ENCODE data around the gene TRIB2.

TRIB2 gene

DNA sequence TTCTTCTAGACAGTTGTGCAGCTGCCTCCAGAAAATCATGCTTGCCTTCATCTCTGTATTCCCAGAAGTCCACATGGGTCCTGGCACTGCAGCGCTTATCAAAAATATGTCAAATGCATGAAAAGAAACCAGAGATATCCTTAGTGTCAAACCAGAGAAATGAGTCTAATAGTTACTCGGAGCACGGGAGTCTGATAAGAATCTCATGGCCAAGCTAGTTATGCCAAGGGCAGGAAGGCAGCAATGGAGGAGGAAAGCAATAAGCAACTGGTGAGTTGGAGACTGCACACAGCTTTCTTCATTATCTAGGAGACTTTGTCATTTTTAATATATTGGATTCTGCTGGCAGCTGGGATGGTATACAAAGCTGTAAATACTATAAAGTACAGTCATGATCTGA, 38.6 kb downstream of the TRIB2 start:
- Histone ChIP-seq H3K4me3 (ENCODE audit: insufficient read length, low read depth) (no peak overlapping the region), H3K9me3 (ENCODE audit: insufficient read depth, low read length) (no peaks in the 10 kb centered on the region), H3K36me3 (ENCODE audit: insufficient read depth, insufficient read length, low read length) (no peaks in the 10 kb centered on the region), H3K4me1 (ENCODE audit: insufficient read depth, insufficient read length) (no peaks in the 10 kb centered on the region), H3K9ac (ENCODE audit: insufficient read length, low read depth) (no peak overlapping the region), H3K27me3 (ENCODE audit: insufficient read depth, insufficient read length) (no peaks in the 10 kb centered on the region)
- TF ChIP-seq ZNF274 (IDR thresholded peaks at IDR 0.05; ENCODE audit: low read depth, low read length) (no peak), SUZ12 (IDR thresholded peaks at IDR 0.05; ENCODE audit: extremely low read depth, insufficient read depth, insufficient read length) (no peak), YY1 (IDR thresholded peaks at IDR 0.05; ENCODE audit: insufficient read depth, insufficient read length) (no peak)
- DNase-seq (ENCODE audit: low read depth, low spot score) = no peak

GRCh38 chr2:12759248-12759647, 42.5 kb downstream of the TRIB2 start:
- Histone ChIP-seq H3K27me3 (ENCODE audit: insufficient read depth, insufficient read length) (no peaks in the 10 kb centered on the region), H3K9me3 (ENCODE audit: insufficient read depth, low read length) (no peaks in the 10 kb centered on the region), H3K4me3 (ENCODE audit: insufficient read length, low read depth) (no peak overlapping the region), H3K4me1 (ENCODE audit: insufficient read depth, insufficient read length) (no peaks in the 10 kb centered on the region), H3K36me3 (ENCODE audit: insufficient read depth, insufficient read length, low read length) (no peaks in the 10 kb centered on the region), H3K9ac (ENCODE audit: insufficient read length, low read depth) (no peak overlapping the region)
- DNase-seq (ENCODE audit: low read depth, low spot score) = no peak
- TF ChIP-seq YY1 (IDR thresholded peaks at IDR 0.05; ENCODE audit: insufficient read depth, insufficient read length) = no peak
- no peak for TF ChIP-seq ZNF274 (IDR thresholded peaks at IDR 0.05; ENCODE audit: low read depth, low read length)
- TF ChIP-seq SUZ12 (IDR thresholded peaks at IDR 0.05; ENCODE audit: extremely low read depth, insufficient read depth, insufficient read length) = no peak

- no peak overlapping the region for H3K9ac ChIP-seq (ENCODE audit: insufficient read length, low read depth)
- H3K4me1 ChIP-seq (ENCODE audit: insufficient read depth, insufficient read length) = no peaks in the 10 kb centered on the region
- no peaks in the 10 kb centered on the region for H3K9me3 ChIP-seq (ENCODE audit: insufficient read depth, low read length)
- no peaks in the 10 kb centered on the region for H3K27me3 ChIP-seq (ENCODE audit: insufficient read depth, insufficient read length)
- DNase-seq (ENCODE audit: low read depth, low spot score) = no peak
- H3K4me3 ChIP-seq (ENCODE audit: insufficient read length, low read depth) = no peak overlapping the region
- TF ChIP-seq SUZ12 (IDR thresholded peaks at IDR 0.05; ENCODE audit: extremely low read depth, insufficient read depth, insufficient read length) (no peak), YY1 (IDR thresholded peaks at IDR 0.05; ENCODE audit: insufficient read depth, insufficient read length) (no peak), ZNF274 (IDR thresholded peaks at IDR 0.05; ENCODE audit: low read depth, low read length) (no peak)
- no peaks in the 10 kb centered on the region for H3K36me3 ChIP-seq (ENCODE audit: insufficient read depth, insufficient read length, low read length)
These were observed 44.4 kb downstream of the TRIB2 start for GRCh38 chr2:12761104-12761503.

DNA sequence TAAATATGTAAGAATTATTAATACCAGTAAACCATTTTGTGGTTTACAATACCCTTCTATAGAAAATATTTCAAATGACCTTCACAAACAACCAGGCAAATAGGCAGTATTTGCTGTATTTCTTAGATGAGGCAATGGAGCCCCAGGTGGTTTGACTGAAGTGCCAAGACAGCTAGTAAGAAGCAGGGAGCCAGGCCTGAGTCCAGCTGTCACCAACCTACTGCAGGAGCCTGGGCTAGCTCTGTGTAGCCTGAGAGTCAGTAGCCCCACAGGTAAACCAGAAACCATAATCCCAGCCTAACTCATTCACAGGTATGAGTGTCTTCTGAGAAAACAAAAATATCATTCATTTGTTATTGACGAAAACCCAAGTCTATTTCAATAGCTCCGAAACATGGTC, 45.6 kb downstream of the TRIB2 start:
- Histone ChIP-seq H3K4me3 (ENCODE audit: insufficient read length, low read depth) (no peak overlapping the region), H3K36me3 (ENCODE audit: insufficient read depth, insufficient read length, low read length) (no peaks in the 10 kb centered on the region), H3K27me3 (ENCODE audit: insufficient read depth, insufficient read length) (no peaks in the 10 kb centered on the region), H3K4me1 (ENCODE audit: insufficient read depth, insufficient read length) (peaks cover under 1% of the 10 kb centered on the region), H3K9ac (ENCODE audit: insufficient read length, low read depth) (no peak overlapping the region), H3K9me3 (ENCODE audit: insufficient read depth, low read length) (no peaks in the 10 kb centered on the region)
- no peak for TF ChIP-seq YY1 (IDR thresholded peaks at IDR 0.05; ENCODE audit: insufficient read depth, insufficient read length)
- no peak for TF ChIP-seq SUZ12 (IDR thresholded peaks at IDR 0.05; ENCODE audit: extremely low read depth, insufficient read depth, insufficient read length)
- TF ChIP-seq ZNF274 (IDR thresholded peaks at IDR 0.05; ENCODE audit: low read depth, low read length) = no peak
- DNase-seq (ENCODE audit: low read depth, low spot score) = no peak

- no peaks in the 10 kb centered on the region for H3K27me3 ChIP-seq (ENCODE audit: insufficient read depth, insufficient read length)
- no peak overlapping the region for H3K4me3 ChIP-seq (ENCODE audit: insufficient read length, low read depth)
- no peak for DNase-seq (ENCODE audit: low read depth, low spot score)
- no peaks in the 10 kb centered on the region for H3K36me3 ChIP-seq (ENCODE audit: insufficient read depth, insufficient read length, low read length)
- H3K9ac ChIP-seq (ENCODE audit: insufficient read length, low read depth) = no peak overlapping the region
- peaks cover 3% of the 10 kb centered on the region for H3K4me1 ChIP-seq (ENCODE audit: insufficient read depth, insufficient read length)
- no peaks in the 10 kb centered on the region for H3K9me3 ChIP-seq (ENCODE audit: insufficient read depth, low read length)
- TF ChIP-seq YY1 (IDR thresholded peaks at IDR 0.05; ENCODE audit: insufficient read depth, insufficient read length) (no peak), SUZ12 (IDR thresholded peaks at IDR 0.05; ENCODE audit: extremely low read depth, insufficient read depth, insufficient read length) (no peak), ZNF274 (IDR thresholded peaks at IDR 0.05; ENCODE audit: low read depth, low read length) (no peak)
These were observed 46.2 kb downstream of the TRIB2 start for GRCh38 chr2:12762976-12763375.

- H3K4me1 ChIP-seq (ENCODE audit: insufficient read depth, insufficient read length) = peaks cover 3% of the 10 kb centered on the region
- no peak overlapping the region for H3K4me3 ChIP-seq (ENCODE audit: insufficient read length, low read depth)
- H3K27me3 ChIP-seq (ENCODE audit: insufficient read depth, insufficient read length) = no peaks in the 10 kb centered on the region
- no peak for DNase-seq (ENCODE audit: low read depth, low spot score)
- H3K36me3 ChIP-seq (ENCODE audit: insufficient read depth, insufficient read length, low read length) = no peaks in the 10 kb centered on the region
- TF ChIP-seq ZNF274 (IDR thresholded peaks at IDR 0.05; ENCODE audit: low read depth, low read length) = no peak
- TF ChIP-seq SUZ12 (IDR thresholded peaks at IDR 0.05; ENCODE audit: extremely low read depth, insufficient read depth, insufficient read length) = no peak
- no peak for TF ChIP-seq YY1 (IDR thresholded peaks at IDR 0.05; ENCODE audit: insufficient read depth, insufficient read length)
- no peaks in the 10 kb centered on the region for H3K9me3 ChIP-seq (ENCODE audit: insufficient read depth, low read length)
- H3K9ac ChIP-seq (ENCODE audit: insufficient read length, low read depth) = no peak overlapping the region
These were observed 46.8 kb downstream of the TRIB2 start for GRCh38 chr2:12763486-12763885.

DNA sequence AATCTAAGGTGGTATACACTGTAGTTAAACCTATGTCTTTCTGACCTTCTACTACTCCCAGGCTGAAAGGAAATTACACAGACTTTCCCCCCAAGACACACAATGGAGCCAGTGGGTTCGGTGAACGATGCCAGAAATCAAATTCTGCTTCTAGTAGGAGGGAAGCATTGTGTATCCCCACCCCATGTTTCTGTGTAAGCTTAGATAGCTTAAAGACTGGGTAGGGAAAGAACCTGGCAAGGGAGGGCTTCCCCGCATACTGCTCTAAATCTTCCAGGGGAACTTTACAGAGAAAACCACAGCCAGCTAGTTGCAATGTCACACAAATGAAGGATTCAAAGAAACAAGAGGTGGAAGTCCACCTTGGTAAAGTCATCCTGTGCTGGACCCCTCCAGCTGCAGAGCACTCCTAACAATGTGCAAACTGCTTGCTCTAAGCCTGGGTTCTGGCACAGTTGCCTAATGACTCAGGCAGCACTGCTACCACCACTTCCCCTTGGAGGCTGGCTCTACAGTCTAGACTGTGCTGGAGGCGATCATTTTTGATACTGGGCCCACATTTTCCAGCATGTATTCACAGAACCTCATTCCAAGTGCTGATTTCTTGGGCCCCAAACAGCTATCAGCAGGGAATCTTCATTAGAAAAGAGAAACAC, 47.5 kb downstream of the TRIB2 start:
- Histone ChIP-seq H3K4me1 (ENCODE audit: insufficient read depth, insufficient read length) (peaks cover 3% of the 10 kb centered on the region), H3K4me3 (ENCODE audit: insufficient read length, low read depth) (no peak overlapping the region), H3K9me3 (ENCODE audit: insufficient read depth, low read length) (no peaks in the 10 kb centered on the region), H3K9ac (ENCODE audit: insufficient read length, low read depth) (no peak overlapping the region), H3K27me3 (ENCODE audit: insufficient read depth, insufficient read length) (no peaks in the 10 kb centered on the region), H3K36me3 (ENCODE audit: insufficient read depth, insufficient read length, low read length) (no peaks in the 10 kb centered on the region)
- TF ChIP-seq ZNF274 (IDR thresholded peaks at IDR 0.05; ENCODE audit: low read depth, low read length) = no peak
- no peak for TF ChIP-seq YY1 (IDR thresholded peaks at IDR 0.05; ENCODE audit: insufficient read depth, insufficient read length)
- no peak for TF ChIP-seq SUZ12 (IDR thresholded peaks at IDR 0.05; ENCODE audit: extremely low read depth, insufficient read depth, insufficient read length)
- DNase-seq (ENCODE audit: low read depth, low spot score) = no peak

Data from NT2/D1 (cell line).